GF-D8 (cell line): ENCODE results near the gene TAPBPL.
"Not testable (repeated sequence)": the region's sequence is repeated elsewhere in the genome, so short reads cannot be mapped to it uniquely, and the experiment has no call there.

Experiments
- DNase-seq: peaks from one replicate; lab custom pipeline; 2025; lab: John Stamatoyannopoulos, UW

The TAPBPL gene

GRCh38 chr12:6451348-6452244 lies at the start of gene TAPBPL:
Gene TAPBPL (plus strand): TSS chr12:6452042. CDS start chr12:6452249, 207 bp downstream.
- peak; percentile 63 for DNase-seq

GRCh38 chr12:6404390-6404789 lies 47.5 kb upstream of the TAPBPL start:
- DNase-seq, result no peak

- DNase-seq, result no peak
These were observed 45.9 kb upstream of the TAPBPL start for GRCh38 chr12:6405963-6406362.

GRCh38 chr12:6407236-6407954 lies 44.4 kb upstream of the TAPBPL start:
- DNase-seq, result no peak

- peak; percentile 48 for DNase-seq
These were observed 35.2 kb upstream of the TAPBPL start for GRCh38 chr12:6416596-6416995.

- no peak for DNase-seq
These were observed 33.0 kb upstream of the TAPBPL start for GRCh38 chr12:6418796-6419195.

- DNase-seq, result no peak
These were observed 31.5 kb upstream of the TAPBPL start for GRCh38 chr12:6420364-6420763.

- peak; percentile 73 for DNase-seq
These were observed 28.4 kb upstream of the TAPBPL start for GRCh38 chr12:6423267-6424007.

- DNase-seq, result no peak
These were observed 27.9 kb upstream of the TAPBPL start for GRCh38 chr12:6424008-6424347.

GRCh38 chr12:6424866-6425265 lies 27.0 kb upstream of the TAPBPL start:
- peak; percentile 68 for DNase-seq

- DNase-seq, result peak; percentile 67
These were observed 26.0 kb upstream of the TAPBPL start for GRCh38 chr12:6425590-6426531.

GRCh38 chr12:6426882-6427671 lies 24.8 kb upstream of the TAPBPL start:
- DNase-seq, result no peak

GRCh38 chr12:6427796-6428195 lies 24.0 kb upstream of the TAPBPL start:
- not testable (repeated sequence) for DNase-seq

- no peak for DNase-seq
These were observed 23.5 kb upstream of the TAPBPL start for GRCh38 chr12:6428326-6428725.

- peak; percentile 88 for DNase-seq
These were observed 21.5 kb upstream of the TAPBPL start for GRCh38 chr12:6430124-6430989.

- no peak for DNase-seq
These were observed 18.9 kb upstream of the TAPBPL start for GRCh38 chr12:6432991-6433390.

GRCh38 chr12:6434205-6435140 lies 17.4 kb upstream of the TAPBPL start:
- DNase-seq, result no peak

GRCh38 chr12:6435961-6436715 lies 15.7 kb upstream of the TAPBPL start:
- DNase-seq, result no peak
